GM10266 (cell line): ENCODE results near the gene PRSS27.

Experiments used
- DNase-seq: peaks from one replicate; pipeline ENCODE4 v3.0.0; 2012; ENCODE audit errors: extremely low spot score
- CTCF ChIP-seq: IDR thresholded peaks from 2 replicates; pipeline ENCODE4 v1.5.1; 2012; ENCODE audit warnings: mild to moderate bottlenecking, low read depth; ENCODE audit not compliant: control insufficient read depth, insufficient read depth; ENCODE audit errors: missing control alignments

PRSS27 gene

GRCh38 chr16:2756288-2757015, 36.4 kb upstream of the PRSS27 start:
- no peak for TF ChIP-seq CTCF
- DNase-seq: no peak

GRCh38 chr16:2755158-2755557, 35.1 kb upstream of the PRSS27 start:
- no peak for TF ChIP-seq CTCF
- no peak for DNase-seq

GRCh38 chr16:2753733-2754020, 33.7 kb upstream of the PRSS27 start:
- TF ChIP-seq CTCF: no peak
- DNase-seq: no peak

GRCh38 chr16:2752850-2753732, 33.1 kb upstream of the PRSS27 start:
- no peak for TF ChIP-seq CTCF
- peak; percentile 91 for DNase-seq

- peak; percentile 97 for DNase-seq
- no peak for TF ChIP-seq CTCF
These were observed 32.2 kb upstream of the PRSS27 start, which contains the start of gene SRRM2 for GRCh38 chr16:2752035-2752849. SRRM2 (plus strand) TSS chr16:2752638; CDS start chr16:2756365, 3,727 bp downstream.

GRCh38 chr16:2751577-2752034, 31.6 kb upstream of the PRSS27 start:
- no peak for TF ChIP-seq CTCF
- DNase-seq: peak; percentile 85
